NCI-H2081 (cell line): ENCODE results near the gene DOK5.

Source experiments
- DNase-seq, 2 experiments: peaks; one replicate each; lab custom pipeline; 2025; lab: John Stamatoyannopoulos, UW

Gene DOK5

DNA sequence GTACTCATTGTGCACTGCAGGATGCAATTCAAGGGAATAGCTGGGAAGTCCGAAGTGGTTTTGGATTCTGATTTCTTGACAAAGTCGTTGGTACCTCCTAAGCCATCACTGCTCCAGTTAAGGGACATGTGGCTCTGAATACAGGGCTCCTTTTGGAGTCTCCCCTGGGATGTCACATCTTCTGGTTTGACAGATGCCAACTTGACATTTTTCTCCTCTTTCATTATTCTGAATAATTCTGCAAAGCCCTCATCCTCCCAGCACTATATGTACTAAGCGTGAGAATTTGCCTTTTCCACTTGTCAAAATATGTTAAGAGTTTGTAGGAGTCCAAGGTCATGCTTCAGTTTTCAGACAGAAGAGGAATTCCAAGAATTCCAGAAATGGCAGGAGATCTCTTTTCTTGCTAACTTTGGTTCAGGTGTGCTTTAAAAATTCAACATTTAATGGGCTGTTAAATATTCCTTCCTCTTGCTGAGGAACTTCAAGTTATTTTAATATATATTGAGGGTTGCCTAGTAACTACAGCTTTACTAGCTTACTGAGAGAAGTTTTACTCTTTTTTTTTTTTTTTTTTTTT, 38.7 kb downstream of the DOK5 start:
- no peak for DNase-seq

DNA sequence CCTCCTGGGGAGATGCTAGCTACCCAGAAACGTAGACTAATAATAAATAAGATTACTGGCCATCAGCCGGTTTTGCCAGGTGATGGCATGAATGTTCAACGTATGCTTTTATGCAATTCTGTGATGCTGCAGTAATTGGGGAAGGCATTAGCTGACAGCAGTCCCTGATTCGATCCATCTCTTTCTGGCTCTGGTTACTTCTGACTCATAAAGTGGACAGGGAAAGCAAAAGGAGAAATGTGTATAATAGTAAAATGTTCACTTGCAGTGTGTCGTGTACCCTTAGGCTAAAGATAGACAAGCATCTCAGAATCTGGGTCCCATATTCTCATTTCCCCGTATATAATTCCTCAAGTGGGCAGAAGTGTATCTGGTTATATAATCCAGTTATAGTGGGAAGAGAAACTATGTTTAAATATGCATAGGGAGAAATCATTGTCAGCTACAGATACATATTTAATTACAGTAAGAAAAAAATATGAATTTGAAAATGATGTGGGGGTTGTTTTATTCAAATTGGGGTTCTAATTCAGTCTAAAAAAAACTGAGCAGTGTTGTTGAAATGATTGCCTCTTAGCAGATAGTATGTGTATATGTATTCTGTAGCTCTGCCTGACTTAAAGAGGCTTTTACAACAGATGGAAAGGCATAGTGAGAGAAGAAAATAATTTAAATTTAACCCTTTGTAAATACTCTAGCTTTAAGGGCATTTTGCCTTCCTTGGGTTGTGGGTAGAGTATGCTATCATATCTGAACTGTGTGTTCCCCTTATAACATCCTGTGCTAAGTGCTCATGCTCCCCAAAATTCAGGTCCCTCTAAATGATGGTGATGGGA, 40.6 kb downstream of the DOK5 start:
- DNase-seq: no peak

DNA sequence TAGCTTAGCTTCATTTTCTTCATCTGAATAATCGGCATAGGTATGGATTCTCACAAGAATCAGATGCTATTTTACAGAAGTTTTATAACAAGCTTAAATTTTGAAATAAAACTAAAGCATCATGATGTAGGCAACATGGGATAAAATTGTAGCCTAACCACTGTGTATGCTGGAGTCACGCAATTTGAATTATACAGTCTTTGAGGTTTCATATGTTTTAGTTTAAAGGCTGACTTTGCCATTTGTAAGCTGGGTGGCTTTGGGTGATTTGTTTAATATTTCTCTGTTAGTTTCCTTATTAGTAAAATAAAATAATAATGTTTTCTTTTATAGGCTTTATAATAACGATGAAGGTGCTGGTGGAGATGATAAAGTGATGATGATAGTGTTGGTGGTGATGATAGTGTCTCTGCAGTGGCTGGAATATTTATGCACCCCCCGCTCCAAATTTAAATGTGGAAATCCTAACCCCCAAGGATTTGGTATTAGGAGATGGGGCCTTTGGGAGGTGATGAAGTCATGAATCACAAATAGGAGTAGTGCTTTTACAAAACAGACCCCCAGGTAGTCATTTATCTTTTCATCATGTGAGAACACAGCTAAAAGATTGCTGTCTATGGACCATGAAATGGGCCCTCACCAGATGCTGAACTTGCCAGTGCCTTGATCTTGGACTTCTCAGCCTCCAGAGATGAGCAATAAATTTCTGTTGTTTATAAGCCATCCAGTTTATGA, 42.0 kb downstream of the DOK5 start:
- DNase-seq: no peak

DNA sequence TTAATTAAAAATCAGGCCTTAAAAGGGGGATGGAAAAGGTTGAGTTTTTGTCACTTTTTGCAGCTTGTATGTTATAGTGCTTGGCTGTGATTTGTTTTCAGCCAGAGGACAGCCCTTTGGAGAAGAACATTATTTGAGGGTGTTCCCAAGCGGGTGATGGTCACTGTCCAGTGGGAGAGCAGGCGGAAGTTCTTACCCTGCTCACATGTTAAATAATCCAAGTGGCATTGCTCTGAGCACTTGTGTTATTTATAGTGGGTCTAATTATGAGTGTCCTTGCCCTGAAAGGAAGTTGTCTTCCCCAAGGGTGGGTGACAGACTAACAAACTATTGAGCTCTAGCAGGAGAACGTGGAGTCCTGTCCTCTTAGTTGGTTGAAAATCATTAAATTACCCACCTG, 49.5 kb downstream of the DOK5 start:
- DNase-seq: no peak

DNA sequence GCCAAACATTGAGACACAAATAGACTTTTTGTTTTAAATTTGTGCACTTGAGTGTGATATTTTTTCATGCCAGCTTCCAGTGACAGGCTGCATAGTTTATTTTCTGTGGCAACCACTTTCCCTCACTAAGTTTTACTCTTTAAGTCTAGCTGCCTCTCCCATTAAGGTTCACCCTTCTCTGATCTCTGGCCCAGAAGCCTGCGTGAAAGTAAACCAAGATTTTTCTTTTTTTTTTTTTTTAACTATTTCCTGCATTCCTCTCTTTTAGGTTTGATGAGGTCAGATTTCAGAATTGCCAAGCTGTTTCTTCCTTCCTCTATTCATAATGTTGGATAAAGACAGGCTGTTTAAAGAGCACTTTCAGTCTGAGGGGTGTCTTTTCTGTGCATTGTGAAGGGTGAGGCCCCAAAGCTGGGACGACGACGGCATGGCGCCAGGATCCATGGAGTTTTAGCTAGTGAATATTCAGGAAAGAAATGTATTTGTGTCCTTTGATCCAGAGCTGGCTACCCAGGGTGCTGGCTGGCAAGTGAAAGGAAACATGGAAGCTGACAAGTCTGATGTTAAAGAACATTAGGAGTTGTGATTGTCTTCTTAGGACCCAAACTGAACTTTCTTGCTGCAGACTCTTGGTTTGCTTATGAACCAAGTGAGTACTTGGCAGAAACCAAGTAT, 50.7 kb downstream of the DOK5 start:
- DNase-seq: no peak

DNA sequence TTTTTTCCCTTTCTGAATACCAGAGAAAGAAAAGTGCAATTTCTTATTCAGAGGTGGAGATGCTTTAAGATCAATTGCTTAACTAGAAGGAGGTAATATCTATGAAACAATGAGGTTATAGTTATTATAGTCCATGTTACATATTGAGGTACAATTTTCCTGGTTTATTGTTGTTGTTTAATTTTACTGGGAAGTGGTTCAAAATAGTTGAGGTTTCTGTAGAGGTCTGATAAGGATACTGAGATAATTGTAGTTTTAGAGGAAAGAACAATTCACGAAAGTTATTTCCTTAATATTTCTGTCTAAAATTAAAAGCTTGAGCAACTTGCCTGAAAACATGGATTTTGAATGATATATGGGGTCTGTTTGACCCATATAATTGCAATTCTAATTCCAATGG, 51.4 kb downstream of the DOK5 start:
- no peak for DNase-seq

DNA sequence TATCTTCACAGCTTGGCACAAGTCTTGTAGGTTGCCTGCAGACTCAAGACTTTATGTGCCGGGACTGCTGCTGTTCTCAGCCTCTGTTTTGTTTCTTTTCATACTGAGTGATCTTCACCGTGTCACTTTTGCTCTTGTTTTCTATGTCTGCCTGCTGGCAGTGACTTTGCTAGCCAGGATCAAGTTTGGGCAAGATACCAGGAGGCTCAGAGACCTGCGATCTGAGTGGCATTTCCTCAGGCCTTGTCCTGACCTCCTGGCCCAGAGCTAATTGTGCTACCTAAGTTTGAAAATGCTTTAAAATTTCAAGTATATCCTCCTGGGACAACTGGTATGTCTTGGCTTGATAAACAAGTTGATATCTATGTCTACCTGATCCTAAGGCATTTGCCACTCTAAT, 57.2 kb downstream of the DOK5 start:
- no peak for DNase-seq

DNA sequence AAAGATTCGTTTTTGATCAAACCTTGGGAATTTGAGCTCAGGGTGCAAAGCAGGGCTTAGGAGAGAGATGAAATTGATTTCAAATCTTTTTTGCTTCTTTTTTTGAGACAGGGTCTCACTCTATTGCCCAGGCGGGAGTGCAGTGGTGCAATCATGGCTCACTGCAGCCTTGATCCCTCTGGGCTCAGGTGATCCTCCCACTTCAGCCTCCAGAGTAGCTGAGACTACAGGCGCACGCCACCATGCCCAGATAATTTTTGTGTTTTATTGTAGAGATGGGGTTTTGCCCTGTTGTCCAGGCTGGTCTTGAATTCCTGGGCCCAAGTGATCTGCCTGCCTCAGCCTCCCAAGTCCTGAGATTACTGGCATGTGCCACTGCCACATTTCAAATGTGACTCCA, 58.7 kb downstream of the DOK5 start:
- DNase-seq: no peak

DNA sequence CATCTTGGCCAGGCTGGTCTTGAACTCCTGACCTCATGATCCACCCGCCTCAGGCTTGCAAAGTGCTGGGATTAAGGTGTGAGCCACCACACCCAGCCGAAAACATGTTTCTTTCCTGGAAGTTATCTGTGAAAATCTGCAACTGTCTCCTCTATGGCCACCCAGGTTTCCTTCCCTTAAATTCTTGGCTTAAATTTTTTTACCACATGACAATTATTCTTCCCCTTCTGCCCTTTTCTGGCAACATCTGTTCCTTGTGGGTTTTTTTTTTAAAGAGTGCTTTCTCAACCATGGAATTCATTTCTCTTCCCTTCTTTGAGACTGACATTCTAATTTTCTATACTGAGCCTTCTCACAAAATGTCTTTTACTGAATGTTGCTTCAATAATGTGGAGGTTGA, 59.6 kb downstream of the DOK5 start:
- no peak for DNase-seq

DNA sequence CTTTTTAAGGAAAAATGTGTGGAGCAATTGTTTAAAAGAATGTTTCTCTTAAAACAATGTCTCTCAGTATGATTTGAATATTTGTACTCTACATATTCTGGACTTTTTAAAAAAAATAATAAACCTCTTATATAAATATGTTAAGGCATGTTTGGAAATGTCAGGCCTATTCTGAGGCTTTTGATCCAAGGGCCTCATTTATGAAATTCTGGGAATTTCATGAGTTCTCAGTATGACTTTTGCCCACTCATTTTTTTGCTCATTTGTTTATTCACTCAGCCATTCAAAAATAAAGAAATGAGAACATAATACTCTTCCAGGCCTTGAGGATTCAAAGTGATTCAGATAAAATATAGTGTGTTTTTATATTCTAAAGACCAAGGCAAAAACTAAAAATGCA, 60.4 kb downstream of the DOK5 start:
- no peak for DNase-seq

DNA sequence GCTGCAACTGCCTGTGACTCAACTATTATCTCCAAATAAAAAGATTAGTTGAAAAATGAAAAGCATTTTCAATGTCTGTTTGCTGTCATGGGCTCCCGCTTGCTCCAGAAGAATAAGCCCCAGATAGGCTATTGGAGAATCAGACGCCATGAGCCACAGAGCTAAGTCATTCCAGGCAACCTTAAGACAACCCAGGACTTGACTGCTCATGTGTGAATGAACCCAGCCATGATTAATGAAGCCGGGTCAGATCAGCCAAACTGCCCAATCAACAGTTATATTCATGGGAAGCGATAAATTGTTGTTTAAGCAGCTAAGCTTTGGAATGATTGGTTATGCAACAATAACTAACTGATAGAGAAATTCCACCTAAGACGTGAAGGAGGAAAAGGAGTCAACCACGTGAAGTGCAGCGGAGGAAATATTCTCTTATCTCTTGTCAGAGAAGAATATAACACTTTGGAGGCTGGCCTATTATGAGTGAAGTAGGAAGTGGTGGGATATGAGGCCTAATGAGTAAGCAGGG, 64.2 kb downstream of the DOK5 start:
- no peak for DNase-seq

DNA sequence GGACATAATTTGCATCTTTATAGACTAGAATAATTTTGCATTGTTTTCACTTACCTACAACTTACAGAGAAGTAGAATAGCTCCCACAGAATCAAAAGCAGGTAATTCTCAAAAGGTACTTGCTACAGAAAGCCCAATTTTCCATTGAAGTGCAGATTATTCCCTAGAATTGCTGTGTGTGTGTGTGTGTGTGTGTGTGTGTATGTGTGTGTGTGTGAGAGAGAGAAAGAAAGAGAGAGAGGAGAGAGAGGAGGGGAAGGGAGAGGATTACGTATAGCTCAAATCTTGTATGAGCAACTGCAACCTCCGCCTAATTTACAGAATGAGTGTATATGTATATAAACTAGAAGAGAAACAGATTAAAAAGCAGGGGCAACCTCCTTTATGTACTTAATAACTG, 68.0 kb downstream of the DOK5 start:
- no peak for DNase-seq

DNA sequence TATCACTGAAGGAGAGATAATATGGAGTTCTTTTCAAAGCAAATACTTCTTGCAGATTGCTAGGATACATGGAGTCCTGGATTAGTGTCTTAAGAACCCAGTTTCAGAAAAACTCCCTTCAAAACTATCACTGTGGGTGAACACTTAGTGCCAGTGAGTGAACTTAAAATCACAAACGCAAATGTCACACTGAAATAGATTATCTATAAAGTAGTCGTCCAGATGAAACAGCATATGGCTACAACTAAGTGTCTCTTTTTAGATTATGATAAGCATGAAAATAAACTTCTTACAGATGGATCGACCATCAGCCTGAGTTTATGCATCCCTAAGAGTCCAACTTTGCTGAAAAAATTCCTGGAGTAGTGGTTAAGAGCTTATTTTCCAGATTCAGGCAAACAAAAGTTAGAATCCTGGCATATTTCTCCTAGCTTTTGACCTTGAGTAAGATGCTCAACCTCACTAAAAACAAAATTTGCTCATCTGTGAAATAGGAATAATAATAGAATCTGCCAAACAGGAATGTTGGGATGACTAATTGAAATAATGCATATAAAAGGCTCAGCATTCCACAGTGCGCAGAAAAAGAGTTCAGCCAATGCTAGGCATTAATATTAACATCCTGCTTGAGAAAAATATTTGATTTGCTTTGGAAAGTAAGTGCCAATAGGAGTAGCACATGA, 70.4 kb downstream of the DOK5 start:
- no peak for DNase-seq

DNA sequence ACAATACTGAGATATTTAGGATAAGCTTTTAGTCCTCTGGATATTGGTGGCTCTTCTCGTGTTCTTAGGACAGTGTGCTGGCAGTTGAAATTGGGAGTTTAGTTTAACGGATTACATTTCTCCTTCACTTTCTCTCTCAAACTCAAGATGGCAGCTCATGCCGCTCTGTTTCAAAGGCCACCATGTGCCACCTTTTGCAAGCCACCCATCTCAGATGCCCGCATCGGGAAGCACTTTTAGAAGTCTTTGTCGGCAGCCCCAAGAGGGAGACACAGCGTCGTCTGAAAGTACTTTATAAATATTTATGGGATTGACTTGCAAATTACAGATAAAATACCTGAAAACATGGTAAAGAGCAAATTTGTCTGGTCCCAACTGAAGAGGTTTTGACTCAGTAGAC, 73.5 kb downstream of the DOK5 start:
- no peak for DNase-seq

DNA sequence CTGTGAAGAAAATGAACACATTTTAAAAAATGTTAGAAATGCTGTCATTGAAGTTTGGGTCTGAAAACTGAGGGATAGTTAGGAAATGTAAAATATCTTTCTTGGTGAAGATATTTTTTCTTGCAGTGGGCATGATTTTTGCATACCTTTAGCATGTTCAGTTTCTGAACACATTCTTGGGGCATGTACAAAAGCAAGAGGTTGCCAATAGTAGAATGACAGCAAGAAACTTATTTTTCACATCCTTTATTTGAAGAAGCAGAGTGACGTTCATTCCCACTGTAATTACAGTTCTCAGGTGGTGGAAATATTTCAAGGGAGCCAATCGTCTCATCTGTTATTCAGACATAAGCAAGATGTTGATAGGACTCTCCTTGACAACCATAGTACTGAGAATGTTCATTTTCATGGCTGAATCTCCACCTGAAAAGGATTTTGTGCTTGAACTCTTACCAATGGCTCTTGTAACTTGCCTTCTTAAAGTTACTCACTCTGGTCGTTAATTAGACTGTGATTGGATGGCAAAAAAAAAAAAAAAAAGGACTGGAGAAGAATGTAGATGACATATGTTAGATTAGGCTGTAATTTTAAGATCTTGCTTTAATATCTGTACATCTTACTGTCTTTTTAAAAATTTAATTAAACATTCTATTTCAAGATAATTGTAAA, 74.4 kb downstream of the DOK5 start:
- no peak for DNase-seq

DNA sequence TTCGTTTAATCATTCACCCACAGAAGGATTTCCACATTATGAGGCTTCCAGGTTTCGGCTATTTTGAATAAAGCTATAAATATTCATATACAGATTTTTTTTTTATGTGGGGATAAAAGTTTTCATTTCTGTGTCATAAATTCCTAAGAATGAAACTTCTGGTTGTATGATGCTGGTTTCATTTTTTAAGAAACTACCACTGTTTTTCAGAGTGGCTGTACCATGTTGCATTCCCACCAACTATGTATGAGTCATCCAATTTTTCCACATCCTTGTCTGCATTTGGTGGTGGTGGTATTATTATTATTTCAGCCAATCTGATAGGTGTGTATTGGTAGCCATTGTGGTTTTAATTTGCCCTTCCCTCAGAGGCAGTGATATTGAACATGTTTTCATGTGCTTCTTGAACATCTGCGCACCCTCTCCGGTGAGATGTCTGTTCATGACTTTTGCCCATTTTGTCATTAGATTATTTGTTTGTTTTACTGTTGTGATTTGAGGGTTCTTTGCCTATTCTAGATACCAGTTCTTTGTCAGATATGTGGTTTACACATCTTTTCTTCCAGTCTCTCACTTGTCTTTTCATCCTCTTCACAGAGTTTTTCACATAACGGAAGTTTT, 75.5 kb downstream of the DOK5 start:
- no peak for DNase-seq

DNA sequence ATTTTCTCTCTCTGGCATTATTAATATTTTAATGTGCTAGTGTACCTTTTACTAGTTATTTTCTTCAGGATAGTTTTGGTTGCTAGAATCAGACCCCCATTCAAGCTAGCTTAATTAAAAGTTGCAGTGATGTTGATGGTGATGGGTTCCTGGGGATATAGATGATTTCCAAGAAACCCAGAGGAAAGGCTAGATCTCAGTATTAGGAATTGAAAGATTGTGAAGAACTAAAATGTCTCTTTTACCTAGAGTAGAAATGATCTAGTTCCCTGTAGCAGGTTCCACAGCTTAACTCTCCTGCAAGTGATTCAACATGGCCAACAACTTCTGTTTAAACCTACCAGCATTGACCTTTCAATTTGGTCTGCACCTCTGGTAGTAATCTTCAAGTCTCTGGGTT, 78.6 kb downstream of the DOK5 start:
- DNase-seq: no peak

DNA sequence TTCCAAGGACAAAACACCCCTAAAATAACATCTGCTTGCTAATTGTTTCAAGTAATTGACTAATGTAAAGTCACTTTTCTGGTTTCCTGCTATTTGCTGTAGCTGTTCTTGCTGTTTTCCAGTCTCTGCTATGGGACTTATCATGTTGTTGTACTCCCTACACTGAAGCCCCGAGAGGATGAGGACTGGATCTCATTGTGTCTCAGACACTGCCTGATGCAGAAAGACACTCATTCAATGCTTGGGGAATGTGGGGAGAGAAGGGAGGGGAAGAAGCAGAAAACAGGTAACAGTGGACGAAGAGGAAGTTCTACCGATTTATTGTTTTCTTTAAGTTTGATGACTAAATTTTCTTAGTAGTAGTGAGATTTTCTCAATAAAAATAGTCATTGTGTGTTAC, 79.8 kb downstream of the DOK5 start:
- DNase-seq: no peak

DNA sequence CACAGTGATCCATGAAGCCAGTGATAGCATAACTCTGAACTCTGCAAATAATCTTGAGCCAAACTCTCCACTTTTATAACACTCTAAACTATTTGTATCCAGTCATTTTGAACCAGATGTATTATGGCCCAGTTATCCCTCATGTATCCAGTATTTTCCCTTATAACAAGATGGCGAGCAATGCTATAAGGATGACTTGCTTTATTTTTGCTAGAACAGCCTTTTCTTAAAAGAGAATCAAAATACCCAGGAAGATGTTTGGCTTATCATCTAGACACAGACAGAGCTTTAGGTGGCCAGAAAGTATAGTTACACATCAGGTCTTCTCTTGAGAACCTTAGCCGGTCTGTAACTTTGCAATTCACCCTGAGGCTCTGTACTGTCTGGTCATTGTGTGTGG, 81.0 kb downstream of the DOK5 start:
- DNase-seq: no peak

DNA sequence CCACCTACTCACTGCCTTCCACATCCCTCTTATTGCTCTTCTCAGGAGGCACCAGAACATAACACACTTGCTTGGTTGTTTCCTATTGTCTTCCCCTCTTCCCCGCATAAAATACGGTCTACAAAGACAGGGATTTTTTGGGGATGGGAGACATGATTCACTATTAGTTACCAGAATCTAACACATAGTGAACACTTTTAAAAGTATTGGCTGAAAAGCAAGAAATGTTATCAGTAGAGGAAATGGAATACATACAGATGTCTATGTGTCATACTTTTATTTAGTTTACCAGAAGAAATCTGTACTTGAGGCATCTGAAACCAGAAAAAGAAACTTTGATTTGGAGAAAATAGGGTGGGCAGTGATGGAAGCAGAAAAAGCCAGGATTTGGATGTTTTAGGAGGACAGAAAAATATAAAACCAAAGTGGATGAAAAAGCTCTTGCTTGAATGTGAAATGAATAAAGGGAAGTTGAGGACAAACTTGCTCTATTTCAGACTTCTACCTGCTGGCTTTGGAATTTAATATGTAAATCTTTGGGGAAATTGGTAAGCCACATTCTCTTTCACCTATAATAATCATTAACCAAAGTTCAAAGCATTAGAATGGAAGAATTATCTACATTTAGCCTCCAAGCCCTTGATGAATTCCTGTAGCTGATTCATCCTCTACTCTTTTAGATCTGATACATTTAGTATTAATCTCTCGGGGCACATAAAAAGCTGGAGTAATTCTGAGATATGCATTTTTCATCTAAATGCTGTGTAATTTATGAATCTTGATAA, 82.6 kb downstream of the DOK5 start:
- no peak for DNase-seq
